ENCODE results near the gene PTCD1. TPM values are rescaled to one million over a fixed set of nuclear protein-coding genes. Genes with fewer than 3 reads are reported as not detected.

Gene PTCD1
- polyA plus RNA-seq, 1 donor (not counting 4 experiments of a cell fraction or from before 2014, with no cell fraction given) = 2.8 TPM

GRCh38 chr7:99465421-99465768 is 26.8 kb upstream of the PTCD1 start:
- peaks cover 19% of the 10 kb centered on the region for H3K4me1 ChIP-seq (ENCODE audit: control insufficient read depth, extremely low read depth, insufficient read depth, low read length)
- H3K79me2 ChIP-seq (ENCODE audit: control insufficient read depth, insufficient read depth, low read length) = peaks cover 56% of the 10 kb centered on the region
- H3K9me1 ChIP-seq (ENCODE audit: control insufficient read depth, extremely low read depth, insufficient read depth, low read length) = peaks cover 4% of the 10 kb centered on the region
- DNase-seq (ENCODE audit: low read depth, low spot score) = no peak
- TF ChIP-seq CTCF (optimal IDR thresholded peaks at IDR 0.05 in 1 of 3, IDR thresholded peaks at IDR 0.05 in 1 of 3, conservative IDR thresholded peaks at IDR 0.05 in 1 of 3; ENCODE audit: extremely low read depth in 1 of 3, insufficient read depth in 2 of 3, low read length in 3 of 3) (no peak), EZH2 (IDR thresholded peaks at IDR 0.05; ENCODE audit: low read length) (no peak)
- no peaks in the 10 kb centered on the region for H3K9me3 ChIP-seq (ENCODE audit: control insufficient read depth, low read depth, low read length)
- peaks cover 5% of the 10 kb centered on the region for H4K20me1 ChIP-seq (ENCODE audit: control insufficient read depth, extremely low read depth, insufficient read depth, low read length)
- H3K9ac ChIP-seq (ENCODE audit: control insufficient read depth, extremely low read depth, insufficient read depth, low read length) = peak overlapping the region; percentile 99
- peak overlapping the region; percentile 63 to 99 (median 98) for H3K4me3 ChIP-seq (ENCODE audit: control insufficient read depth in 2 of 3, extremely low read depth in 1 of 3, insufficient read depth in 2 of 3, low read depth in 1 of 3, low read length in 3 of 3)
- dilution Hi-C loops (cut with MboI; ENCODE audit: extremely low pct_ligation_motif_present, low sequenced_read_pairs) = no loop called here
- H3K4me2 ChIP-seq (ENCODE audit: control insufficient read depth, extremely low read depth, insufficient read depth, low read depth, low read length) = peak overlapping the region; percentile 94
- peak overlapping the region; percentile 91 for H3K27ac ChIP-seq (ENCODE audit: control insufficient read depth, insufficient read depth, low read length)
- H3K27me3 ChIP-seq (ENCODE audit: control insufficient read depth, extremely low read depth, insufficient read depth, low read length) = no peaks in the 10 kb centered on the region
- FAIRE-seq = no peak
- peak overlapping the region; percentile 91 for H2AFZ ChIP-seq (ENCODE audit: control insufficient read depth, low read length)
- peaks cover 9 to 10% of the 10 kb centered on the region in 2 experiments for H3K36me3 ChIP-seq (ENCODE audit: control insufficient read depth in 2 of 2, extremely low read depth in 1 of 2, insufficient read depth in 2 of 2, low read length in 2 of 2)

GRCh38 chr7:99461221-99461620 is 22.6 kb upstream of the PTCD1 start:
- dilution Hi-C loops (cut with MboI; ENCODE audit: extremely low pct_ligation_motif_present, low sequenced_read_pairs) = no loop called here
- no peak for FAIRE-seq
- H3K4me2 ChIP-seq (ENCODE audit: control insufficient read depth, extremely low read depth, insufficient read depth, low read depth, low read length) = peak overlapping the region; percentile 75
- peaks cover 4% of the 10 kb centered on the region for H3K9me1 ChIP-seq (ENCODE audit: control insufficient read depth, extremely low read depth, insufficient read depth, low read length)
- peaks cover 20% of the 10 kb centered on the region for H3K4me1 ChIP-seq (ENCODE audit: control insufficient read depth, extremely low read depth, insufficient read depth, low read length)
- DNase-seq (ENCODE audit: low read depth, low spot score) = no peak
- peak overlapping the region; percentile 71 for H3K27ac ChIP-seq (ENCODE audit: control insufficient read depth, insufficient read depth, low read length)
- H3K36me3 ChIP-seq (ENCODE audit: control insufficient read depth in 2 of 2, extremely low read depth in 1 of 2, insufficient read depth in 2 of 2, low read length in 2 of 2) = peaks cover 32 to 50% of the 10 kb centered on the region in 2 experiments
- TF ChIP-seq CTCF (optimal IDR thresholded peaks at IDR 0.05 in 1 of 3, IDR thresholded peaks at IDR 0.05 in 1 of 3, conservative IDR thresholded peaks at IDR 0.05 in 1 of 3; ENCODE audit: extremely low read depth in 1 of 3, insufficient read depth in 2 of 3, low read length in 3 of 3) = peak in 2 of 3 experiments; percentile 2 to 24
- TF ChIP-seq EZH2 (IDR thresholded peaks at IDR 0.05; ENCODE audit: low read length) = no peak
- peaks cover 19% of the 10 kb centered on the region for H4K20me1 ChIP-seq (ENCODE audit: control insufficient read depth, extremely low read depth, insufficient read depth, low read length)
- H3K9me3 ChIP-seq (ENCODE audit: control insufficient read depth, low read depth, low read length) = no peaks in the 10 kb centered on the region
- H3K79me2 ChIP-seq (ENCODE audit: control insufficient read depth, insufficient read depth, low read length) = peaks cover 92% of the 10 kb centered on the region
- H3K9ac ChIP-seq (ENCODE audit: control insufficient read depth, extremely low read depth, insufficient read depth, low read length) = peak overlapping the region; percentile 41
- no peak overlapping the region for H2AFZ ChIP-seq (ENCODE audit: control insufficient read depth, low read length)
- no peaks in the 10 kb centered on the region for H3K27me3 ChIP-seq (ENCODE audit: control insufficient read depth, extremely low read depth, insufficient read depth, low read length)
- peak overlapping the region in 1 of 3 experiments; percentile 38 for H3K4me3 ChIP-seq (ENCODE audit: control insufficient read depth in 2 of 3, extremely low read depth in 1 of 3, insufficient read depth in 2 of 3, low read depth in 1 of 3, low read length in 3 of 3)
